NCI-H128 (cell line): Measurements from ENCODE around the gene POU2F2.

Experiments
- DNase-seq: peaks from one replicate; lab custom pipeline; 2025; ENCODE audit not compliant: unreplicated experiment; lab: John Stamatoyannopoulos, UW

The POU2F2 gene

DNA sequence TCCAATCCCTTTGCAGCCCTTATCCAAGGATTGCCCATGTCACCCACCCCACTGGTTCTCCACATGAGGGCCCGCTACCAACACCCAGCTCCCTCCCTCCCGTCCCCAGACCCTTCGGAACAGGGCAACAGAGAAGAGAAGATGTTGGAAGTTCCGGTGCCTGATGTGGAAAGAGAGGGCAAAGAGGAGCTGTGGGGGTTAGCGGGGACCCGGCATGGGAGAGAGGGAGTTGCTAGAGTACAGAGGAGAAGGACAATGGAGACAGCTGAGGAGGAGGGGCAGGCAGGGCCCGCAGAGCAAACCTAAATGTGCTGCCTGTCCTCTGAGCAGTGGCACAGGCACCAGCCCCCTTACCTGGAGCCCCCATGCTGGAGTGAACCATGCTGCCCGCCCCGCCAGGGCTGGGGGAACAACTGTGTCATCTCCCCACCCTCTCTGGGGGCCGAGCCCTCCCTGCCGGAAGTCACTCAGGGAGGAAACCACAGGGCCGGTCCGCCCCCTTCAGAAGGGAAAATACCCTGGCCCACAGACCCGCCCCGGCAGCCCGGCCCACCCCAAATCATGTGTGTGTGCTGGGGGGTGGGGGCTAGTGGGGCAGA lies at the start of gene POU2F2:
TSS of gene POU2F2 (minus strand) at position 417 of the 599 bp plus-strand sequence. CDS start at position 382, 35 bp downstream.
- no peak for DNase-seq

DNA sequence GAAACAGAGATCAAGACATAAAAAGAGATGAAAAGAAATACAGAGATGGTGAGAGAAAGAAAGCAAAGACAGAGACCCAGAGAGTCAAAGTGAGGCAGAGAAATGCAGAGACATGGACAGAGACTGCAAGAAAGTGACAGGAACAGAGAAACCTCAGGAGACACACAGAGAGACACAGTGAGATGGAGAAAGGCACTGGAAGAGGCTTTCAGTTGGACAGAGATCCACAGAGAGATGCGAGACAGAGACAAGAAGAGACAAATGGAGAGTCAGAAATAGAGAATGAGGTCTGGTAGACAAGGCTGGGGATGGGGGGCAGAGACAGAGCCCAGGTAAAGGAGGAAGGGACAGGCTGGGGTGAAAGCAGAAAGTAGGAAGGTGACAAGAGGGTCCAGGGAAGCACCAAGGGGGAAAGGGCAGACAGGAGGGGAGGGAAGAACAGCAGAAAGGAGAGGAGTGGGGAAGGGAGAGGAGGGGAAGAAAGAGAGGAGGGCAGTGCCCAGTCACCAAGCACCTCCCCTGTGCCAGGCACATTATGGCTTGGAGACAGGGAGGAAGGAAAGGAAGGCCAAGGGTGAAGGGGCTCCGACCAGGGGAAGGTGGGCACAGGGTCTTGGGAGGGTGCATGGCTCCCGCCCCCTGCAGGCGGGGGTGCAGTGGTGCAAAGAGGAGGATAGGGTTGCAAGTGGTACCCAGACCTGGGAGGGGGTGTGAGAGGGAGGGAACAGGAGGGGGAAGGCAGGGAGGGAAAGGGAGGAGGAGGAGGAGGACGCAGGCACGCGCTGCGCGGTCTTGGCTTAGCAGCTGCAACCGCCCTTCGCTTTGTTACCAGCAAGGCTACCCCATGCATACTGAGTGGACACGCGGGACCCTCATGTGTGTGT lies 46.8 kb upstream of the POU2F2 start:
- no peak for DNase-seq

DNA sequence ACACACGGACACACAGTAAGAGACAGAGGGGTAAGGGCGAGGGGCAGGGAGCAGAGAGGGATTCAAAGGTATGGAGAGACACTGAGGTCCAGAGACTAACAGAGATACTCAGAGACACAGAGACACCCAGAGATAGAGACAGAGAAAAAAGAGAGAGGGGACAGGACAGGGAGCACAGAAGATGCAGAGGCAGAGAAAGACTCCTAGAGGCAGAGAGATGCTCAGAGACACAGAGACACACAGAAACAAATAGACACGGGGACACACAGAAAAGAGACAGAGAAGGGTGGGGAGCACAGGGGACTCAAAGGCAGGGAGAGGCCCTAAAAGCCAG lies 45.4 kb upstream of the POU2F2 start:
- no peak for DNase-seq

DNA sequence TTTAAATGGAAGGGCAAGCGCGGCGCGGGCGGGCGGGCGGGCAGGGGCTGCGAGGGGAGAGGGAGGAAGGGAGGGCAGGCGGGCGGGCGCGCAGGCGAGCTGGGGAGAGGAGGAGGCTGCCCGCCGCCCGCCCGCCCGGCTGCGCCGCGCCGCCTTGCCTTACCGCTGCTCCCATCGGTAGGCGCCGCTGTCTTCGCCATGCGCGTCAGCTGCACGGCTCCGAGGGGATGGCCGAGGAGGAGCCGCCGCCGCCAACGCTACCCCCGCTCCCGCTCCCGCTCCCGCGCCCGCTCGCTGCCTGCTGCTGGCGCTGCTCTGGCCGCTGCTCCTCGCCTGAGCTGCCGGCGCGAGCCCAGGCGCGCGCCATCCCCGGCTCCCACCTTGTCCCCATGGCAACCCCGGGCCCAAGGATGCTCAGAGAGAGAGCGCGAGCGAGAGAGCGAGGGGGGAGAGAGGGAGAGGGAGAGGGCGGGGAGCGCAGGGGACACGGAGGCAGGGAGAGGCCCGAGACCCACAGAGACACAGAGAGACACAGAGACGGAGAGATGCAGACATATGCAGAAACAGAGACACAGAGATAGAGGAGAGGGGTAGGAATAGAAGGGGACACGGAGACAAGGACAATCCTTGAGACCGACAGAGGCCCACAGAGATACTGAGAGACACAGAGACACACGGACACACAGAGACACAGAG lies 44.9 kb upstream of the POU2F2 start:
- DNase-seq: peak; percentile 88

DNA sequence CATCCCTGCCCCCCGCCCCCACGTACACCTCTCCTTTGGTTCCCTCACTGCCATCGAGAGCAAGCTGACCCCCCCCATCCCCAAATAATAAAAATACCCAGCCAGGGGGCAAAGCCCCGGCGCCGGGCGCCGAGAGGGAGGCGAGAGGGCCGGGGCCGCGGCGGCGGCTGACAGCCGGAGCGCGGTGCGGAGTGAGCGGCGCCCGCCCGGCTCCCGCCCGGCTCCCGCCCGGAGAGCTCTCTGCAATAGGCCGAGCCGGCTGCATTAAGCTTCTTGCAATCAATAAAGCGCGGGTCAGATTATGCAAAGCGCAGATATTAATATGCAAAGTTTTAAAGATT lies 44.4 kb upstream of the POU2F2 start:
- DNase-seq: peak; percentile 74

DNA sequence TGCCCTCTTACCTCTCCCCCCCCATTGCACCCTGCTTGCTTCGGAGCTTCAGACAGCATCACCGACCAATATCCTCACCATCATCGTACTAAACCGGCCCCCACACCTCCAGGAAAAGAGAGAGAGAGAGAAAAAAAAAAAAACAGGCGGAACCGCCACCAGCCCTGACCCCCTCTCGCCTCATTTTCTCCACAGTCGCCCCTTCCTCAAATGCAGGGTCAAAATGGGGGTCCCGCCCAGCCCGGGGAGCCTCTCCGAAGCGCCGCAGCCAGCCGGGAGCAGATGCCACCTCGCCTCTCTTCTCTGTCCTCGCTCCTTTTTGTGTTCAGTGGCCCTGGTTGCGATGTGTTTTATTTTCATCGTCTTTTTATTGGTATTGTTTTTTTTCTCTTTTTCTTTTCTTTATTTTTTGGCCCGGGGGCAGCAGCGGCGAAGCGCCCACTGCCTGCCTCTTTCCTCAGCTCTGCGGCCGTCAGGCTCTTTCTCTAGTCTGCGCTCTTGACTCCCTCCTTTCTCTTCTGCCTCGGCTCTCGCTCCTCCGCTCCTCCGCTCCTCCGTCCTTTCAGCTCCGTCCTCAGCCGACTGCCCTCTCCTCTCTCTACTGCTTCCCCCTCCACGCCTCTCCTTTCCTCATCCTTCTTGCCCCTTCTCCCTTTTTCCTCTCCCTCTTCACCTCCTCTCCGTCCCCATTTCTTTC lies 43.9 kb upstream of the POU2F2 start:
- DNase-seq: no peak

DNA sequence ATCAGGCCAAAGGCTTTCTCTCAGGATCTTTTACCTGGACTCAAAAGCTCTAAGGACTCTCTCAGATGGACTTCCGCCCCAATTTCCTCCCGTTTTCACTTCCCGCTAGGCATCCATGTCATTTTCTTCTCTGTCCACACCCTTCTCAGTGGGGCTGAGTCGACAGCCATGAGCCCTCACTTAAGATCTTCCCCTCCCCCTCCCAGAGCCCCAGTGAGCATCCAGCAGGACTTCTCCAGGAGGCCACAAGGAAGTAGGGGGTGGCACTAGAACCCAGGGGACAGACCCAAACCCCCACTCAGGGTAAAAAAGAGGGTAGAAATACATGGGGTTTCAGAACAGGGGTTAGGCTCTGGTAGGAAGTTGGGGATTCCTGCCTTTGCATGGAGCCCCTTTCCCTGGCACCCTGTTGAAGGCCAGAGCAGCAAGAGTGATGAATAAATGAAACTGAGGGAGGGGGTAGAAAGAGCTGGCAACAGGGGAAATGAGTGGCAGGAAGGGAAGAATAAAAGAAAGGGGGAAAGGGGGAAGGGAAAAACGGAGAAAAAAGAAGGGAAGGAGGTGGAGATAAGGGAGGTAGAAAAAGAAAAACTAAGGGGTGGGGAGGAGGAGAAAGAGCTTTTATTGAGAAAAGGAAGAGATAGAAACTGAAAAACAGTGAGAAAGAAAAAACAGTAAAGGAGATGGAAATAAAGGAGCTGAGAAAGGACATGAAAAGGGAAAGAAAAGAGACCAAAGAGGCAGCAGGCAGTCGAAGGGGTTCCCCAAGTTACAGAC lies 42.9 kb upstream of the POU2F2 start:
- DNase-seq: no peak

DNA sequence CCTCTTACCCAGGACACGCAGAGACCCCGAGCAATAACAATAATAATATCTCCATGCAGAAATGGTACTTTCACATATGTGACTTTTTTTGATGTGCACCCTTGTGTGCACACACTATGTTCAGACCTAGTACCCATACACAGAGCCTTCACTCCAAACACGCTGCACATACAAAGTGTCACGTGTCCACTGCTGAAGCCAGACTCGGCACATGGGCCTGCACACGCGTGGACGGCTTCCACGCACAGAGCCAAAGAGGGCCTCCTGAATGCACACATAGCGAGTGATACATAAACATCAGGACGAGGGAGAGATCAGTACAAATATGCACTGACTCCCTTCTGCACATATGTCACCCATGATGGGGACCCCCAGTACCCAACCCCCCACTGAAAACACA lies 41.9 kb upstream of the POU2F2 start:
- no peak for DNase-seq

DNA sequence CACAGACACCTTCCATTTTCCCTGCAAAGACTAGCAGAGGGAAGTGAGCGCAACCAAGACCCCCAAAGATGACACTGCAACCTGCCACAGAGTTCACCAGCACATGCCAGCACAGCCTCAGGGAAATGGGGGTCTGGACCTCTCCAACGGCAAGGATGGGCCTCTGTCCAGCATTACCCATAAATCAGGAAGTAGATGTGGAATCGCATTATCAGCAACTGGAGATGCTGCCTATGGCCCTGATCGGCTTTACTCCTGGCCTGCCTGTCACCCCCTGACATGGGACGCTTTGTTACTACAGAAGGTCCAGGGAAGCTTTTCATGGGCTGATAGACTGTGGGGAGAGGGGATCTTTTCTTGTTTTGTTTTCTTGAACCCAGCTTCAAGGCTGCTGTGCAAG lies 41.4 kb upstream of the POU2F2 start:
- DNase-seq: no peak

DNA sequence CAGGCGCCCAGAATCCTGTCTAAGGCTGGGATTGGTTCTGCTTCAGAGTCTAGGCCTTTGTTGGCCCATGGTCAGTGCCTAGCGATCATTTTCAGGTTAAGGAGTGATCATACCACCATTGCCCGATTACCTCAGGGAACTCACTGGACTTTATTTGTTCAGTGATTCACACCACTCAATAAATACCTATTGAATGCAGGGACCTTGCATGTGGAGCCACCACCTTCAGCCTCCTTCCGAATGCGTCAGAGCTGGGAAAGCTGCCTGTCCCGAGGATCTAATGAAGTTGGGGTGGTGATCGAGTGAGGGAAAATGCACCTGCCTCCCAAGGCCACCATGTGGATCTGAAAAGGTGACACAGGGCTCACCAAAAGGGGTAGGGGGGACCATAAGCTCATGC lies 40.0 kb upstream of the POU2F2 start:
- no peak for DNase-seq

DNA sequence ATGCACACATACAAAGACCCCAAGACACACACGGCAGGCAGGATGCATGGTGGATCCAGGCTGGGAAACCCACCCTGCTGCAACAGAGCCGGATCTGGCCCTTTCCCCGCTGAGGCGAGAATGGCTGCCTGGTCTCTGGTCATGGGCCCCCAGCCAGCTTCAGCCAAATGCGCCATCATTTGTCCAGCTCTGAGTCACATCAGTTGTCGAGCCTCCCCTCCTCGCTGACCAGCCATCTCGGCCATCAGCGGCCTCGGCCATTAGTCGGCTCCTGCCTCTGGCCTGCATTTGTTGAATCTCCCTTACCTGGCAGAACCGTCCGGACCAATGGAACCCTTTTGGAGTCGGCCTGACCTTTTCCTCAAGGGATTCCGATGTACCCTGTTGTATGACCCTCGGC lies 38.5 kb upstream of the POU2F2 start:
- DNase-seq: no peak

DNA sequence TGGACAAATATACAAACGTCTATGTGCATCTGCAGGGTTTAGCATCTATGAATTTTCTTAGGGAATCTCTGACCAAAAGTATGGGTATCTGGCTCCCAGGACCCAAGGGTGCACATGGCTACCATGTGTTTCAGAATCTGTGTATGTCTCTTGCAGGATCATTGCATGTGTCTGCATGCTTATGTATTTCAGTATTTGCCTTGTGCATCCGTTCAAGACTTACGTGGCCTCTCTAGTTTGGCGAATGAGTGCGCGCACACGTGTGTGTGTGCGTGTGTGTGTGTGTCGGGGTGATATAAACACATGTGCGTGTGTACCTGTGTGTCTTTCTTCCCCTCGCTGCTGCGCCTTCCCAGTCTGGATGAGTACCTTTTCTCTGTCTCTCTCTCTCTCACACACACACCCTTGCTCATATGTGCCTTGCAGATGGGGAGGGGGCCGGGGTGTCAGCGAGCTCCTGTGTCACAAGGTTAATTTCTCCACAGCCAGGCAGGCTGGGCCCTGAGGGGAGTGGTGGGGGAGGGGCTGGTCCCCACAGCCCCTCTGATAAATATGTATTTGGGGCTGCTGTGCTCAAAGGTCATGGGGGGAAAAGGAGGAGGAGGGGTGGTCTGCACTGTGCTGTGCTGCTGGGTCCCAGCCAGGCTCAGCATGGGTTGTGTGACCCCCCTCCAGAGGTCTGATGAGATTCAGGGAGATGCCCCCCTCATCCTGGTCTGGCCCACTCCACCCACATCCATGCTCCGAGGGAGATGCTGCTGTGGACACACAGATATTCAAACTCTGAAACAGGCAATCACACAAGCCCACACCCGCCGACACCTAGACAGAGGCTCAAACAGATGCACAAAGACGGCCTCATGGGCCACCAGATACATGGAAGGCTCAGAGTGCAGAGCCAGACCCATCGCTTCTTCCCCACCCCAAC lies 37.5 kb upstream of the POU2F2 start:
- no peak for DNase-seq

DNA sequence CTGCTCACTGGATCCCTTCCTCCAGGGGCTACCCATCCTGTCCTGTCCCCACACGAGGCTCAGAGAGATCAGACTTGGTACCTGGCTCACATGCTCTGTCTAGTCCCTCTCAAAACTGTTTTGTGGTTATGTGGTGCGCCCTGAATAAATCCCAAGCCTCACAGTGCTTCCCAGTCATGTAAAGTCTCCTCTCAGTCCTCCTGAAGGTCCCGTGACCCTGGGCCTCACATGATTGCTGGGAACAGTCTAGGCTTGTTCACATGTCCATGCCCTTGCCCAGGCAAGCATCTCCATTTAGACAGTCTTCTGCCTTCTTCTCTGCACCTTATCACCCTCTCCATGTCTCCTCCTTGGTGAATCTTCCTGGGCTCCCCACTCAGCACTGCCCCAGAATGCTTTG lies 36.0 kb upstream of the POU2F2 start:
- DNase-seq: no peak

DNA sequence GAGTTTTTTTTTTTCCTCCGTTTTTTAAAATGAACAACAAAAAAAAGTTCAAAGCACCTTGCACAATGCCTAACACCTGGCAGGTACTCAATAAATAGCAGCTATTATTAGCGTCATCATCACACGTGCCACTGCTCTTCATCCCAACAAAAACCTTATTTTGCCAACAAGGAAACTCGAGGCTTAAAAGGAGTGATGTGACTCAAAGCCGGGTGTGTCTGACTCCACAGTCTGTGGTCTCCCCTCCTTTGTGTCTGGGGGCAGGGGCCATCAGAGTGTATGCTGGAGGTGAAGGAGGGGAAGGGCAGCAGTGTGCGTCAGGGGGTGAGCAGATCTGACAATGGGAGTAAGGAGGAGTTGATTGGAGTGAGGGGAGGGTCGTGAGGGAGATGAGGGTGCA lies 34.1 kb upstream of the POU2F2 start:
- no peak for DNase-seq

DNA sequence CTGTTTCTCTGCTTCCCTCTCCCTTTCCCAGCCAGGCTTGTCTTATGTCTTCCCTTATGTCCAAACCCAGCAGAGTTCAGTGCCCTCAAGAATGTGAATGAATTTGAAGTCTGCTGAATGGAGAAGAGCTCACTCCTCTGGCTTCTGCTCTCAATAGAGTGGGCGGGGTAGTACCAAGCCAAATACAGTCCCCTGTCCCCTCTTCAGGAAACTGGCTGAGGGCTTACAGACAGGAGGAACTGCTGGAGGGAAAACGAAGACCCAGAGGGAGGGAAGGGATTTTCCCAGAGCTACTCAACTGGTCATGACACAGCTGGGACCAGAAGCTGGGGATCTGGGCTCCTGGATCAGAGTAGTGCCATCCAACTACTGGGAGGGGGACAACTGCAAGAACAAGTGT lies 32.9 kb upstream of the POU2F2 start:
- DNase-seq: no peak

DNA sequence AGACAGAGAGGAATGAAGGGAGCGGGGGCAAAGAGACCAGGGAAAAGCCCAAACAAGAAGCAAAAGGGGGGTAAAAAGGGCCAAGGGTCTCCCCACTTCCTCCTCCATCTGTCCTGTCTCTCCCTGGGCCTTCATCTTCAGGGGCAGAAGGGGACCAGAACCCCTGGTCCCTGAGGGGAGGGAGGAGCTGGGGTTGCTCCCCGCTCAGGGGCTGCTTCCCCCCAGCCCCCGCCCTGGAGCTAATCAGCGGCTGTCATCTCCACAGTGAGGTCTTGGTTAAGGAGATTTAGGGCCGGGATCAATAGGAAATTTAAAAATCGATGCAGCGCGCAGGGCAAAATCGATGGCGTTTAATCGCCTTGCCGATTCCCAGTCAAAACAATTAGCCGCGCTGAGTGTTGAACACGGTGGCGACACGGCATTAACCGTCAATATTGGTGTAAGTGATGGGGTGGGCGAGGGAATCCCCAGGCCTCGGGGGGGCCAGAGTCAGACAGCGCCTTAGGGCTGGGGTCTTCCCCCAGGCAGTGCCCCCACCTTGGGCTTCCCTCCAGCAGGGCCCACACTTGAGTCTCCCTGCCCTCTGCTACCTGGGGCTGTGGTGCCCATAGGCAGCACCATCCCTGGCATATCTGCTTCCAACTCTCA lies 29.5 kb upstream of the POU2F2 start:
- DNase-seq: no peak

DNA sequence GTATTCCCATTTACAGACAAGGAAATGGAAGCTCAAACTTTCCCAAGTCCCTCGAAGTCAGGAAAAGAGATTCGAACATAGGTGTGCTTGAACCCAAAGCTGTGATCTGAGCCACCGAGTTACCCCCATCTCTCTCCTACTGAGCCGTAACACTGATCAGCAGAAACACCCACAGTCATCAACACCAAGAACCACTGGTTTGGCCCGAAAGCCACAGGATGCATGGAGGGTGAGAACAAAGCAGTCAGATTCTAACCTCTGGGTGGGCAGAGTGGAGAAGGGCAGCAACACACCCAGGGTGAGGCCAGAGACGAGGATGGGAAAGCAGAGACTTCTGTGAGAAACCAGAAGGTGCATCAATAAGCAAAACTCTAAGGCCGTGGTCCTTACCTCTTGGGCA lies 27.7 kb upstream of the POU2F2 start:
- no peak for DNase-seq

DNA sequence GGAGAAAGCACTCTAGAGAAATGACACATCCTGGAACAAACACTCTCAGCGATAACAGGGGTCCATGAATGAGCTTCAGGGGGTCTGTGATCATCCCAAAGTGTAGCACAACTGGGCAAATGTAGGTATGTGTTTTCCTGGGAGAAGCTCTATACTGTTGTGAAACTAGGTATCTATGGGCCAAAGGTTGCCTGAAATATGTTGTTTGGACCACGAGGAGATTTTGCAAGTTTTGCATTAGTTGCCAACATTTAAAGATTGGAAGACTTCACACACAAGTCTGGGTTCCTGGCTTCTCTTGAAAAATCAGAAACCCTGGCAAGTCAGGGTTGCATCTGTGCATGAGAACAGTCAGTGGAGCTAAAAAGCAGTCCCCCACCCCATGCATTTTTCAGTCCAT lies 26.7 kb upstream of the POU2F2 start:
- DNase-seq: no peak

DNA sequence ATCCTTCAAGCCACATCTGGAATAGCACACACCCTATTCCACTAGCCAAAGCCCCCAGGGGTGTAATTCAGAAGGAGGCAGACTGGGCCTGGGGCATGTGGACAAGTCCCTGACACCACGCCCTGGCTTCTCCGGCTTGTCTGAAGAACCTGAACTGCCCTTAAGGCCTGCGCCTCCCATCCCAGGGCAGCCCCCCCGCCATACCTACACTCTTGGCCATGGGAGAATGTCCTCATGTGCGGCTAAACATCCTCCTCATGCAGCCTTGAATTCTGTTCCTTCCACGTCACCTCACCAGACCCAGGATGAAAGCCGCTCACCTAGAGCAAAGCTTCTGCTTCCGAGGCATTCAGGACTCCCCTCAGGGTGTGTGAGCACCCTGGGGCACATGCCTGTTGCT lies 24.3 kb upstream of the POU2F2 start:
- DNase-seq: no peak
